PFSK-1 (cell line): Measurements from ENCODE around the gene TRMU.

ENCODE experiments used
- FOXP2 ChIP-seq: optimal IDR thresholded peaks from 2 replicates; pipeline ENCODE3; 2011; ENCODE audit warnings: borderline replicate concordance, control low read depth, inconsistent platforms; ENCODE audit not compliant: insufficient read depth; ENCODE audit errors: extremely low read length, extremely low read depth
- POLR2AphosphoS5 ChIP-seq: IDR thresholded peaks from 2 replicates; pipeline ENCODE4 v1.6.1; 2012; ENCODE audit warnings: low read depth, mild to moderate bottlenecking, control low read depth, low read length, moderate library complexity
- REST ChIP-seq, 2 experiments: IDR thresholded peaks; 2 replicates each; pipeline versions ENCODE4 v1.6.1 to v1.8.0; 2011 to 2012; ENCODE audit warnings: low read depth in 2 of 2, low read length in 2 of 2, control low read depth in 1 of 2, inconsistent platforms in 1 of 2, mild to moderate bottlenecking in 1 of 2, moderate library complexity in 1 of 2; ENCODE audit not compliant: insufficient read depth in 1 of 2
- SIN3A ChIP-seq: IDR thresholded peaks from 2 replicates; pipeline ENCODE4 v1.6.1; 2012; ENCODE audit warnings: mild to moderate bottlenecking, low read length, moderate library complexity, borderline replicate concordance; ENCODE audit not compliant: insufficient read depth
- TAF1 ChIP-seq: IDR thresholded peaks from 2 replicates; pipeline ENCODE4 v1.6.1; 2012; ENCODE audit warnings: low read length, control low read depth, borderline replicate concordance; ENCODE audit not compliant: insufficient read depth

The TRMU gene

GRCh38 chr22:46317646-46318045 lies 17.9 kb upstream of the TRMU start:
- TF ChIP-seq REST (IDR thresholded peaks at IDR 0.05; ENCODE audit: insufficient read depth in 1 of 2, low read depth in 2 of 2, low read length in 2 of 2), result no peak
- no peak for TF ChIP-seq SIN3A
- TF ChIP-seq TAF1, result no peak
- no peak for TF ChIP-seq POLR2AphosphoS5

GRCh38 chr22:46318576-46318975 lies 16.9 kb upstream of the TRMU start:
- TF ChIP-seq REST (IDR thresholded peaks at IDR 0.05; ENCODE audit: insufficient read depth in 1 of 2, low read depth in 2 of 2, low read length in 2 of 2) (no peak), POLR2AphosphoS5 (no peak), SIN3A (no peak), FOXP2 (no peak), TAF1 (no peak)

- no peak for TF ChIP-seq FOXP2
- no peak for TF ChIP-seq SIN3A
- TF ChIP-seq POLR2AphosphoS5, result no peak
- TF ChIP-seq REST (IDR thresholded peaks at IDR 0.05; ENCODE audit: insufficient read depth in 1 of 2, low read depth in 2 of 2, low read length in 2 of 2), result no peak
- no peak for TF ChIP-seq TAF1
Measured at GRCh38 chr22:46319319-46319718, 16.2 kb upstream of the TRMU start.

- TF ChIP-seq POLR2AphosphoS5 (no peak), SIN3A (no peak), FOXP2 (no peak), TAF1 (no peak), REST (IDR thresholded peaks at IDR 0.05; ENCODE audit: insufficient read depth in 1 of 2, low read depth in 2 of 2, low read length in 2 of 2) (no peak)
Measured at GRCh38 chr22:46320166-46320710, 15.3 kb upstream of the TRMU start.

- no peak for TF ChIP-seq FOXP2
- TF ChIP-seq SIN3A, result no peak
- TF ChIP-seq POLR2AphosphoS5, result no peak
- no peak for TF ChIP-seq TAF1
- TF ChIP-seq REST (IDR thresholded peaks at IDR 0.05; ENCODE audit: insufficient read depth in 1 of 2, low read depth in 2 of 2, low read length in 2 of 2), result no peak
Measured at GRCh38 chr22:46320716-46321386, 14.7 kb upstream of the TRMU start.
